Suprapubic skin (tissue), 4 donors: ENCODE results near the gene FAM240B. TPM values are rescaled to one million over a fixed set of nuclear protein-coding genes. Genes with fewer than 3 reads are reported as not detected.

Experiments used
- DNase-seq, 2 donors: peaks; one replicate each; pipeline ENCODE4 v3.0.0-alpha.2; 2019; ENCODE audit warnings: low spot score in 2 of 2
- H3K27ac ChIP-seq: fragments of 200-600 bp; sonication (generic); one replicate; pipeline ENCODE4 v1.5.1; 2019
- H3K27me3 ChIP-seq: fragments of 200-600 bp; sonication (generic); one replicate; pipeline ENCODE4 v1.5.1; 2019
- H3K36me3 ChIP-seq: fragments of 200-600 bp; sonication (generic); one replicate; pipeline ENCODE4 v1.5.1; 2019
- H3K4me1 ChIP-seq: fragments of 200-600 bp; sonication (generic); one replicate; pipeline ENCODE4 v1.5.1; 2019
- H3K4me3 ChIP-seq: fragments of 200-600 bp; sonication (generic); one replicate; pipeline ENCODE4 v1.5.1; 2019; ENCODE audit warnings: mild to moderate bottlenecking
- H3K9me3 ChIP-seq: fragments of 200-600 bp; sonication (generic); one replicate; pipeline ENCODE4 v1.5.1; 2019
- EP300 ChIP-seq: sonication (generic); formaldehyde crosslinking; IDR thresholded peaks from one replicate; pipeline ENCODE4 v1.6.1; 2017; ENCODE audit warnings: antibody characterized with exemption
- POLR2A ChIP-seq, 2 donors: fragments of 450-650 bp; IDR thresholded peaks; one replicate each; pipeline ENCODE4 v1.6.1; 2017; ENCODE audit warnings: antibody characterized with exemption in 2 of 2, mild to moderate bottlenecking in 2 of 2, moderate library complexity in 2 of 2
- POLR2AphosphoS5 ChIP-seq, 3 donors: sonication (generic); formaldehyde crosslinking; IDR thresholded peaks; one replicate each; pipeline ENCODE4 v1.6.1; 2017; ENCODE audit warnings: antibody characterized with exemption in 3 of 3
- WGBS: methylation state at CpG from one replicate; pipeline ENCODE4 v1.1.5; 2018; 5-methylcytosine and 5-hydroxymethylcytosine counted together
- total RNA-seq, 4 donors: library from RNA; depleted of rRNA; stranded (reverse); fragments of >200 nt; gene quantifications; one replicate each; pipeline ENCODE4 v1.1.0, GENCODE V29; 2016
- TF ChIP-seq, protein P1 (sequence below), 2 donors: fragments of 200-600 bp in 1 of 2; fragments of 450-650 bp in 1 of 2; sonication (generic) in 1 of 2; IDR thresholded peaks; one replicate each; pipeline ENCODE4 v1.5.1; 2016 to 2019; ENCODE audit warnings: antibody characterized with exemption in 2 of 2, mild to moderate bottlenecking in 1 of 2, moderate library complexity in 1 of 2

Gene FAM240B
- total RNA-seq, 4 donors from 2014 or later, result not detected

DNA sequence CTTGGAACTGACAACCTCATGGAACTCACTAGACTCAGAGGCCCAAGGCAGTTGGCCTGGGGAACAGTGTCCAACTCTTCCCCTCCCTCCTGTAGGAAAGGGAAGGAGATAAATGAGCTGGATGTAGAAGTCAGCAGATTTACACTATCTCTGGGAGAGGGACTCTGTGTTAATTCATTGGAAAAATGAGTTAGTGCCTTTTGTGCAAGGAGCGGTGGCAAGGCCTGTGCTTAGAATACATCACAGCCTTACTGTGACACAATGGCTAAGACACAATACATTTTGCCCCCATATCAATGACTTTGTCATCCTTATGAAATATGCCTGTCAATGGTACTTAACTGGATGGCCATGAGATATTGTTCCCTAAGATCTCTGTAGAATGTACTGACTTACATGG is 28.0 kb upstream of the FAM240B start:
- WGBS, result 100% methylated on average over 1 of the region's 1 CpG
- Histone ChIP-seq H3K9me3 (no peaks in the 10 kb centered on the region), H3K4me1 (no peaks in the 10 kb centered on the region), H3K27me3 (no peaks in the 10 kb centered on the region), H3K27ac (no peak overlapping the region), H3K4me3 (no peak overlapping the region), H3K36me3 (no peaks in the 10 kb centered on the region)
- no peak for DNase-seq
- TF ChIP-seq, protein P1, sequence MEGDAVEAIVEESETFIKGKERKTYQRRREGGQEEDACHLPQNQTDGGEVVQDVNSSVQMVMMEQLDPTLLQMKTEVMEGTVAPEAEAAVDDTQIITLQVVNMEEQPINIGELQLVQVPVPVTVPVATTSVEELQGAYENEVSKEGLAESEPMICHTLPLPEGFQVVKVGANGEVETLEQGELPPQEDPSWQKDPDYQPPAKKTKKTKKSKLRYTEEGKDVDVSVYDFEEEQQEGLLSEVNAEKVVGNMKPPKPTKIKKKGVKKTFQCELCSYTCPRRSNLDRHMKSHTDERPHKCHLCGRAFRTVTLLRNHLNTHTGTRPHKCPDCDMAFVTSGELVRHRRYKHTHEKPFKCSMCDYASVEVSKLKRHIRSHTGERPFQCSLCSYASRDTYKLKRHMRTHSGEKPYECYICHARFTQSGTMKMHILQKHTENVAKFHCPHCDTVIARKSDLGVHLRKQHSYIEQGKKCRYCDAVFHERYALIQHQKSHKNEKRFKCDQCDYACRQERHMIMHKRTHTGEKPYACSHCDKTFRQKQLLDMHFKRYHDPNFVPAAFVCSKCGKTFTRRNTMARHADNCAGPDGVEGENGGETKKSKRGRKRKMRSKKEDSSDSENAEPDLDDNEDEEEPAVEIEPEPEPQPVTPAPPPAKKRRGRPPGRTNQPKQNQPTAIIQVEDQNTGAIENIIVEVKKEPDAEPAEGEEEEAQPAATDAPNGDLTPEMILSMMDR (IDR thresholded peaks at IDR 0.05), result no peak
- TF ChIP-seq EP300, result no peak
- TF ChIP-seq POLR2AphosphoS5 (IDR thresholded peaks at IDR 0.05), result no peak
- no peak for TF ChIP-seq POLR2A (IDR thresholded peaks at IDR 0.05)

DNA sequence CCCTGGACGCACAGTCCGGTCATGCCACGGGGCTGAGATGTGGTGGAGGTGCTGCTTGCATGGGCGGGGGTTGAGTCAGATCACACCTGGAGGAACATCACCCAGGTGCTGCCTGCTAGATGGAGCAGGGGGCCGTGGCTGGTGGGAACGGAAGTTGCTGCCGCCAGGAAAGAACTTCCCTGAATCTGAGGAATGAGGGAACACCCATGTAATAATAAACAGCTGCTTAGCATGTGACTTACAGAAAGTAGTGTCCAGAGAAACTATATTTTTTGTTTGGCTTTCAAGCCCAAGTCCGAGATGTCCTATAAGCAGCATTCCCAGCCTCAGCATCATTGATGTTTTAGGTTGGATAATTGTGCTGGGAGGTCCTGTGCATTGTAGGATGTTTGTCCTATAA is 27.1 kb upstream of the FAM240B start:
- TF ChIP-seq, protein P1 (IDR thresholded peaks at IDR 0.05), result no peak
- TF ChIP-seq POLR2AphosphoS5 (IDR thresholded peaks at IDR 0.05), result no peak
- no peak for TF ChIP-seq POLR2A (IDR thresholded peaks at IDR 0.05)
- no peak for TF ChIP-seq EP300
- WGBS, result 59% methylated on average over 8 of the region's 8 CpGs

DNA sequence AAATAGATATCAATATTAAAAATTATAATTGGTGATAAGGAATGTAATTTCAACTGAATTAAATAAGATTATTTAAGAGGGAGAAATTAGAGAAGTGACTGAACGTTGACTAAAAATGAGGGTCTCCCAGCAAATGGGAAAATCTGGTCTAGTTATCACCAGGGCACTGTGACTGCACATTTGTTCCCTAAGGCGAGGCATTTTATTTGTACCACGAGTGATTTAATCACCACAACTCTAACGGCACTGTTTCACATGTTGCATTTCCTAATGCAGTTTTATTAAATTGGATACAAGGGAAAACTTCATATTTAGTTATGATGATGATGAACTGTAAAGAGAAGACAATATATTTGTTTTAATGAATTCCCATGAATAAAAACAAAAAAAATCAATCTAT is 26.4 kb upstream of the FAM240B start:
- Histone ChIP-seq H3K36me3 (no peaks in the 10 kb centered on the region), H3K4me3 (no peak overlapping the region), H3K4me1 (no peaks in the 10 kb centered on the region), H3K27ac (no peak overlapping the region), H3K27me3 (peaks cover 4% of the 10 kb centered on the region), H3K9me3 (no peaks in the 10 kb centered on the region)
- DNase-seq, result no peak
- no peak for TF ChIP-seq POLR2AphosphoS5 (IDR thresholded peaks at IDR 0.05)
- TF ChIP-seq EP300, result no peak
- TF ChIP-seq, protein P1 (IDR thresholded peaks at IDR 0.05), result no peak
- no peak for TF ChIP-seq POLR2A (IDR thresholded peaks at IDR 0.05)
- 63% methylated on average over 4 of the region's 4 CpGs for WGBS

More for the DNA sequence above, 27.1 kb upstream of the FAM240B start:
- Histone ChIP-seq H3K36me3 (no peaks in the 10 kb centered on the region), H3K4me3 (no peak overlapping the region), H3K9me3 (no peaks in the 10 kb centered on the region), H3K4me1 (no peaks in the 10 kb centered on the region), H3K27ac (no peak overlapping the region), H3K27me3 (peaks cover 4% of the 10 kb centered on the region)
- DNase-seq, result no peak

DNA sequence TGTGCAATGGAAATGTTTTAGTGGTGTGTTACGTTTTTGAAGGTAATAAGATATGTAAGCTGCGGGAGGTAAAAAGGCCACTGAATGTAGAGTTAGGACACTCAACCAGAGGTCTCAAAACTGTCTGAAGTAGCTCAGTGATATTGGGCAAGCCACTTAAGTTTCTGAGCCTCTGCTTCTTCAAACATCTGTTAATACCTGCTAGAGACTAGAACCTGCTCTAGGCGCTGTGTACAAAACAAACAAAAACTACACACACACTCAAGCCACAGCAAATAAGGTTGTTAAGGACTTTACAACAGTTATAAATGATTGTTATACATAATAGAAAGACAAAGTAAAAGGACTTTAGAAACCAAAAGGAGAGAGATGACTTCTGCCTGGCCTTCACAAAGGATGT is 24.6 kb upstream of the FAM240B start:
- no peaks in the 10 kb centered on the region for H3K4me1 ChIP-seq
- no peak overlapping the region for H3K4me3 ChIP-seq
- no peak overlapping the region for H3K27ac ChIP-seq
- 92% methylated on average over 3 of the region's 3 CpGs for WGBS
- H3K9me3 ChIP-seq, result no peaks in the 10 kb centered on the region
- no peak for DNase-seq
- peaks cover 6% of the 10 kb centered on the region for H3K27me3 ChIP-seq
- H3K36me3 ChIP-seq, result no peaks in the 10 kb centered on the region
- TF ChIP-seq POLR2AphosphoS5 (IDR thresholded peaks at IDR 0.05), result no peak
- TF ChIP-seq POLR2A (IDR thresholded peaks at IDR 0.05), result no peak
- no peak for TF ChIP-seq EP300
- TF ChIP-seq, protein P1 (IDR thresholded peaks at IDR 0.05), result no peak

DNA sequence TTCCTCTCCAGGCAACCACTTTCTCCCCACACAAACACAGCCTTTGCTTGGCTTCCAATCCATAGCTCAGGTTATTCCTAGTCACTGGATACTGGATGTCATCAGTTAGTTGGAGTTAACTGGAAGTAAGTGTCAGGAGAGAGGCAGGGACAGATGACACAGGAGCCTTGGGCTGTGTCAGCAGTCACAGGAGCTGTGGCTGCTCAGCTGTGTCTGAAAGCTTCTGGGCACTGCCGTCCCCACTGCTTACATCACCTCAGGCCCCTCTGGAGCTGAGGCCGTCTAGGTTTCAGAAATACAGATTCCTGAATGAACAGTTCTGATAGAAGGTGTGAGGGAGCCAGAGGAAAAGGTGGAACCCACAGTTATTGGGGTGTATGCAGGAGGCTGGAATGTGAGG is 17.3 kb upstream of the FAM240B start:
- no peak for DNase-seq
- H3K36me3 ChIP-seq, result no peaks in the 10 kb centered on the region
- WGBS, result 84% methylated on average over 2 of the region's 2 CpGs
- H3K27me3 ChIP-seq, result peaks cover 15% of the 10 kb centered on the region
- no peaks in the 10 kb centered on the region for H3K9me3 ChIP-seq
- H3K4me3 ChIP-seq, result no peak overlapping the region
- H3K4me1 ChIP-seq, result no peaks in the 10 kb centered on the region
- TF ChIP-seq EP300 (no peak), POLR2A (IDR thresholded peaks at IDR 0.05) (no peak), POLR2AphosphoS5 (IDR thresholded peaks at IDR 0.05) (no peak)
- TF ChIP-seq, protein P1 (IDR thresholded peaks at IDR 0.05), result no peak
- no peak overlapping the region for H3K27ac ChIP-seq
